ENCODE results near the gene KTN1. TPM values are rescaled to one million over a fixed set of nuclear protein-coding genes. Genes with fewer than 3 reads are reported as not detected.

Gene KTN1
- total RNA-seq, 1 experiment from 2014 or later, result 217 TPM

GRCh38 chr14:55645845-55646832, 66.1 kb downstream of the KTN1 start:
- DNase-seq (ENCODE audit: low read depth), result no peak
- in situ Hi-C loops (cut with HindIII; ENCODE audit: low pct_unique_long_range_greater_than_20kb, low sequenced_read_pairs), result no loop called here

GRCh38 chr14:55650992-55651391, 71.0 kb downstream of the KTN1 start:
- in situ Hi-C loops (cut with HindIII; ENCODE audit: low pct_unique_long_range_greater_than_20kb, low sequenced_read_pairs), result no loop called here

GRCh38 chr14:55654243-55654642, 74.2 kb downstream of the KTN1 start:
- DNase-seq (ENCODE audit: low read depth), result no peak
- in situ Hi-C loops (cut with HindIII; ENCODE audit: low pct_unique_long_range_greater_than_20kb, low sequenced_read_pairs), result no loop called here

More at GRCh38 chr14:55650992-55651391, 71.0 kb downstream of the KTN1 start:
- no peak for DNase-seq (ENCODE audit: low read depth)

GRCh38 chr14:55661029-55661428, 81.0 kb downstream of the KTN1 start:
- in situ Hi-C loops (cut with HindIII; ENCODE audit: low pct_unique_long_range_greater_than_20kb, low sequenced_read_pairs), result no loop called here
- DNase-seq (ENCODE audit: low read depth), result no peak

- no peak for DNase-seq (ENCODE audit: low read depth)
- in situ Hi-C loops (cut with HindIII; ENCODE audit: low pct_unique_long_range_greater_than_20kb, low sequenced_read_pairs), result no loop called here
Measured at GRCh38 chr14:55662752-55663151, 82.7 kb downstream of the KTN1 start.

GRCh38 chr14:55665067-55665675, 85.2 kb downstream of the KTN1 start:
- no peak for DNase-seq (ENCODE audit: low read depth)
- in situ Hi-C loops (cut with HindIII; ENCODE audit: low pct_unique_long_range_greater_than_20kb, low sequenced_read_pairs), result no loop called here

GRCh38 chr14:55667801-55668200, 87.8 kb downstream of the KTN1 start:
- no peak for DNase-seq (ENCODE audit: low read depth)
- in situ Hi-C loops (cut with HindIII; ENCODE audit: low pct_unique_long_range_greater_than_20kb, low sequenced_read_pairs), result no loop called here

GRCh38 chr14:55671641-55672040, 91.6 kb downstream of the KTN1 start:
- no peak for DNase-seq (ENCODE audit: low read depth)
- in situ Hi-C loops (cut with HindIII; ENCODE audit: low pct_unique_long_range_greater_than_20kb, low sequenced_read_pairs), result no loop called here

- in situ Hi-C loops (cut with HindIII; ENCODE audit: low pct_unique_long_range_greater_than_20kb, low sequenced_read_pairs), result no loop called here
- DNase-seq (ENCODE audit: low read depth), result no peak
Measured at GRCh38 chr14:55673048-55673447, 93.0 kb downstream of the KTN1 start.

- in situ Hi-C loops (cut with HindIII; ENCODE audit: low pct_unique_long_range_greater_than_20kb, low sequenced_read_pairs), result no loop called here
- no peak for DNase-seq (ENCODE audit: low read depth)
Measured at GRCh38 chr14:55681096-55681495, 101.1 kb downstream of the KTN1 start.

GRCh38 chr14:55684956-55685584, 105.1 kb downstream of the KTN1 start:
- in situ Hi-C loops (cut with HindIII; ENCODE audit: low pct_unique_long_range_greater_than_20kb, low sequenced_read_pairs), result no loop called here
- DNase-seq (ENCODE audit: low read depth), result no peak

- in situ Hi-C loops (cut with HindIII; ENCODE audit: low pct_unique_long_range_greater_than_20kb, low sequenced_read_pairs), result no loop called here
- DNase-seq (ENCODE audit: low read depth), result no peak
Measured at GRCh38 chr14:55686713-55687112, 106.7 kb downstream of the KTN1 start.

GRCh38 chr14:55688566-55688965, 108.6 kb downstream of the KTN1 start:
- in situ Hi-C loops (cut with HindIII; ENCODE audit: low pct_unique_long_range_greater_than_20kb, low sequenced_read_pairs), result no loop called here
- DNase-seq (ENCODE audit: low read depth), result no peak

GRCh38 chr14:55689981-55690871, 110.2 kb downstream of the KTN1 start:
- no peak for DNase-seq (ENCODE audit: low read depth)
- in situ Hi-C loops (cut with HindIII; ENCODE audit: low pct_unique_long_range_greater_than_20kb, low sequenced_read_pairs), result no loop called here

- DNase-seq (ENCODE audit: low read depth), result no peak
- in situ Hi-C loops (cut with HindIII; ENCODE audit: low pct_unique_long_range_greater_than_20kb, low sequenced_read_pairs), result no loop called here
Measured at GRCh38 chr14:55691659-55692058, 111.7 kb downstream of the KTN1 start.

- in situ Hi-C loops (cut with HindIII; ENCODE audit: low pct_unique_long_range_greater_than_20kb, low sequenced_read_pairs), result no loop called here
Measured at GRCh38 chr14:55693904-55694303, 113.9 kb downstream of the KTN1 start.

GRCh38 chr14:55697414-55697861, 117.4 kb downstream of the KTN1 start:
- no peak for DNase-seq (ENCODE audit: low read depth)
- in situ Hi-C loops (cut with HindIII; ENCODE audit: low pct_unique_long_range_greater_than_20kb, low sequenced_read_pairs), result no loop called here

More at GRCh38 chr14:55693904-55694303, 113.9 kb downstream of the KTN1 start:
- no peak for DNase-seq (ENCODE audit: low read depth)

- in situ Hi-C loops (cut with HindIII; ENCODE audit: low pct_unique_long_range_greater_than_20kb, low sequenced_read_pairs), result no loop called here
- DNase-seq (ENCODE audit: low read depth), result peak; percentile 80
Measured at GRCh38 chr14:55698051-55698450, 118.0 kb downstream of the KTN1 start.

Data from Caki2 (cell line).